Neural cell (in vitro differentiated cells): ENCODE data around the gene FASTK.

Source experiments
- CTCF ChIP-seq: fragments of 450-650 bp; IDR thresholded peaks from 2 replicates; pipeline ENCODE4 v1.5.1; 2014; ENCODE audit warnings: antibody characterized with exemption, mild to moderate bottlenecking, moderate library complexity; ENCODE audit not compliant: poor library complexity, severe bottlenecking
- POLR2AphosphoS5 ChIP-seq: IDR thresholded peaks from 2 replicates; pipeline ENCODE4 v1.6.1; 2012
- RAD21 ChIP-seq: fragments of 450-650 bp; conservative IDR thresholded peaks from 2 replicates; pipeline ENCODE4 v1.6.1; 2014; ENCODE audit warnings: antibody characterized with exemption, mild to moderate bottlenecking, moderate library complexity
- TAF1 ChIP-seq: IDR thresholded peaks from 2 replicates; pipeline ENCODE4 v1.6.1; 2012; ENCODE audit warnings: low read depth

GRCh38 chr7:151028948-151029501 is 51.6 kb downstream of the FASTK start:
- TF ChIP-seq POLR2AphosphoS5 = no peak
- no peak for TF ChIP-seq RAD21
- TF ChIP-seq CTCF = no peak
- no peak for TF ChIP-seq TAF1
